Uterus (tissue), 2 donors: ENCODE results near the gene TMEM165.

Experiments used
- CTCF ChIP-seq, 4 experiments: fragments of 200-600 bp in 2 of 4; fragments of 450-650 bp in 2 of 4; sonication (generic) in 2 of 4; IDR thresholded peaks; one replicate each; pipeline ENCODE4 v1.5.1; 2016 to 2019; ENCODE audit warnings: antibody characterized with exemption in 4 of 4, mild to moderate bottlenecking in 2 of 4, moderate library complexity in 1 of 4
- POLR2A ChIP-seq, 2 donors: fragments of 450-650 bp; IDR thresholded peaks; one replicate each; pipeline ENCODE4 v1.6.1; 2016; ENCODE audit warnings: antibody characterized with exemption in 2 of 2, mild to moderate bottlenecking in 1 of 2, moderate library complexity in 1 of 2

DNA sequence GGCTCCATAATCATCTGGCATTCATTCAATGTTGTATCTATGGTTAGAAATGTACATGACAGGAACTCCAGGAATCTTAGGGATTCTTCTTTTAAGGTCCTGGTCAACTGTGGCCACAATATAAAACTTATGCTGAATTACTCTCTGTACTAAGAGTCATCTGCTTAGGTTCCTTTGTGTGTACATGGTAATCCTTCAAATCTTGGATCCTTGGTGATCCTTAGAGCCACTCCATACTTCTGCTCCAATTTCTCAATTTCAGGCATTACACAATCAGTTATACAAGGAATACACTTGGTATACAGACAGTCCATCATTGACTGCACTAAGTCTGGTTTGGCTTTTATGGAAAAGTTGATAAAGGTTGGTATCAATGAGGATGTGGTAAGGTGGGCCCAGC, 43.9 kb upstream of the TMEM165 start:
- no peak for TF ChIP-seq CTCF (IDR thresholded peaks at IDR 0.05)
- no peak for TF ChIP-seq POLR2A (IDR thresholded peaks at IDR 0.05)
